Karpas-422 (cell line): ENCODE data around the gene DAB1. TPM values are rescaled to one million over a fixed set of nuclear protein-coding genes. Genes with fewer than 3 reads are reported as not detected.

ENCODE experiments used
- DNase-seq: peaks from one replicate; pipeline ENCODE4 v3.0.0-alpha.2; 2015
- H2AFZ ChIP-seq: fragments of 200-600 bp; sonication (generic); 2 replicates; pipeline ENCODE4 v1.6.1; 2014; ENCODE audit warnings: antibody characterized with exemption, low read length, mixed read lengths
- H3K27ac ChIP-seq: fragments of 200-600 bp; sonication (generic); 2 replicates; pipeline ENCODE4 v1.5.1; 2014; ENCODE audit warnings: mild to moderate bottlenecking, low read length, moderate library complexity
- H3K27me3 ChIP-seq: fragments of 200-600 bp; sonication (generic); 2 replicates; pipeline ENCODE4 v1.6.1; 2014; ENCODE audit warnings: low read length, mixed read lengths
- H3K36me3 ChIP-seq: fragments of 200-600 bp; sonication (generic); 2 replicates; pipeline ENCODE4 v1.6.1; 2014; ENCODE audit warnings: low read length, mixed read lengths; ENCODE audit not compliant: insufficient read depth
- H3K4me1 ChIP-seq: fragments of 200-600 bp; sonication (generic); 2 replicates; pipeline ENCODE4 v1.6.1; 2014; ENCODE audit warnings: mild to moderate bottlenecking, low read length, mixed read lengths
- H3K4me2 ChIP-seq: fragments of 200-600 bp; sonication (generic); 2 replicates; pipeline ENCODE4 v1.6.1; 2014; ENCODE audit warnings: low read length, low read depth, mild to moderate bottlenecking; ENCODE audit not compliant: poor library complexity, severe bottlenecking
- H3K4me3 ChIP-seq: fragments of 200-600 bp; sonication (generic); 2 replicates; pipeline ENCODE4 v1.5.1; 2014; ENCODE audit warnings: mild to moderate bottlenecking, antibody characterized with exemption, low read length, mixed read lengths
- H3K79me2 ChIP-seq: fragments of 200-600 bp; sonication (generic); 2 replicates; pipeline ENCODE4 v1.6.1; 2014; ENCODE audit warnings: mild to moderate bottlenecking, low read length, mixed read lengths
- H3K9ac ChIP-seq: fragments of 200-600 bp; sonication (generic); 2 replicates; pipeline ENCODE4 v1.6.0; 2014; ENCODE audit warnings: low read length
- H3K9me2 ChIP-seq: fragments of 200-600 bp; sonication (generic), shearing (Covaris generic); replicated peaks from 2 replicates; pipeline ENCODE4 v1.6.0; 2014; ENCODE audit warnings: mild to moderate bottlenecking, low read length, moderate library complexity; ENCODE audit not compliant: insufficient read depth
- H3K9me3 ChIP-seq: fragments of 300-700, 200-600 bp; sonication (generic); 2 replicates; pipeline ENCODE4 v1.6.1; 2014; ENCODE audit warnings: low read length, mixed read lengths
- H4K20me1 ChIP-seq: fragments of 200-600 bp; sonication (generic); 2 replicates; pipeline ENCODE4 v1.6.1; 2014; ENCODE audit warnings: mild to moderate bottlenecking, antibody characterized with exemption, low read length, low read depth; ENCODE audit not compliant: insufficient read depth
- total RNA-seq: library from RNA; depleted of rRNA; stranded (reverse); fragments of >200 nt; shearing (Covaris generic); gene quantifications from 2 replicates; pipeline ENCODE4 v1.2.3, GENCODE V29; 2014; ENCODE audit warnings: low replicate concordance

DAB1 gene
- total RNA-seq, 1 experiment from 2014 or later, result 0.78 TPM

- Histone ChIP-seq H3K9me2 (no peaks in the 10 kb centered on the region), H3K4me2 (no peak overlapping the region), H3K27me3 (no peaks in the 10 kb centered on the region), H3K4me1 (no peaks in the 10 kb centered on the region), H4K20me1 (no peaks in the 10 kb centered on the region), H3K9ac (no peak overlapping the region), H3K36me3 (no peaks in the 10 kb centered on the region), H3K27ac (no peak overlapping the region), H2AFZ (no peak overlapping the region), H3K9me3 (no peaks in the 10 kb centered on the region), H3K79me2 (no peaks in the 10 kb centered on the region), H3K4me3 (no peak overlapping the region)
- no peak for DNase-seq
Measured at GRCh38 chr1:57167997-57168396, 255.9 kb downstream of the DAB1 start.

GRCh38 chr1:57165546-57165945, 258.3 kb downstream of the DAB1 start:
- Histone ChIP-seq H3K9me3 (no peaks in the 10 kb centered on the region), H2AFZ (no peak overlapping the region), H4K20me1 (no peaks in the 10 kb centered on the region), H3K9me2 (no peaks in the 10 kb centered on the region), H3K4me2 (no peak overlapping the region), H3K79me2 (no peaks in the 10 kb centered on the region), H3K36me3 (no peaks in the 10 kb centered on the region), H3K4me3 (no peak overlapping the region), H3K4me1 (no peaks in the 10 kb centered on the region), H3K9ac (no peak overlapping the region), H3K27me3 (no peaks in the 10 kb centered on the region), H3K27ac (no peak overlapping the region)
- no peak for DNase-seq

DNA sequence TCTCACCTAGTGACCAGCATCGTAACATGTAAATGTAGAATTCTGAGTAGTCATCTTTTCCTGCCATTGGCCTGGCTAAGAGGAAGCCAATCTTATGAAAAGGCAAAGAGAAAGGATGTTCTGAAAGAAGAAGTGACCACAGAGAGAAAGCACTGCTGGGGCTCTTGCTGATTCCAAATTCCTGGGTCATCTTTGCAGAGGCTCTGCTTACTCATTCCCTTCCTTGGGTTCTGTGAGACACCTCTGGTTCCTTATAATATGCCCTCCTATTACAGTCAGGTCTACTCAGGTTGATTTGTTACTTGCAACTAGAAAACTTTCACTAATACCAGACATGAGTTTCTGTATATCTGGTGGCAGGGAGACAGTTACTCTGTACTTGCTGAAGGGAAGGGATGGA, 259.3 kb downstream of the DAB1 start:
- no peaks in the 10 kb centered on the region for H3K9me2 ChIP-seq
- H3K4me3 ChIP-seq, result no peak overlapping the region
- no peaks in the 10 kb centered on the region for H4K20me1 ChIP-seq
- H3K36me3 ChIP-seq, result no peaks in the 10 kb centered on the region
- no peak overlapping the region for H2AFZ ChIP-seq
- no peak overlapping the region for H3K4me2 ChIP-seq
- H3K4me1 ChIP-seq, result no peaks in the 10 kb centered on the region
- DNase-seq, result no peak
- no peaks in the 10 kb centered on the region for H3K79me2 ChIP-seq
- H3K9me3 ChIP-seq, result no peaks in the 10 kb centered on the region
- H3K9ac ChIP-seq, result no peak overlapping the region
- no peak overlapping the region for H3K27ac ChIP-seq
- no peaks in the 10 kb centered on the region for H3K27me3 ChIP-seq

GRCh38 chr1:57163789-57164188, 260.1 kb downstream of the DAB1 start:
- Histone ChIP-seq H3K36me3 (no peaks in the 10 kb centered on the region), H2AFZ (no peak overlapping the region), H3K9ac (no peak overlapping the region), H3K9me3 (no peaks in the 10 kb centered on the region), H3K27ac (no peak overlapping the region), H4K20me1 (no peaks in the 10 kb centered on the region), H3K79me2 (no peaks in the 10 kb centered on the region), H3K4me1 (no peaks in the 10 kb centered on the region), H3K9me2 (no peaks in the 10 kb centered on the region), H3K4me2 (no peak overlapping the region), H3K27me3 (no peaks in the 10 kb centered on the region), H3K4me3 (no peak overlapping the region)
- no peak for DNase-seq

DNA sequence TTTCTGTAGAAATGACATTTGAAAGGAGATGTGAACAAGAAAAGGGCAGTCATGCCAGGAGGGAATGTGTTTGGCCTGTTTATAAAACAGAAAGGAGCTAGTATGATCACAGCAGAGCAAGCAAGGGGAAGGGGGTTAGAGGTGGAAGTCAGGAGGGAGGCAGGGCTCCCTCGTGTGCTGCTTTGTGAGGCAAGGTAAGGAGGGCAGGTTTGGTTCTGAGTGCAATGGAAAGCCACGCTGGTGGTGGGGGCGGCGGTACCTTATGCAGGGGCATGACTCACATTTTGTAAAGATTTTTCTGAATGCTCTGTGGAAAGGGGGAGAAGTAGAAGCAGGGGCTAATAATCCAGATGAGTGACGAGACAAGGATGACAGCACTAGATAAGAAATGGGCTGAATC, 260.5 kb downstream of the DAB1 start:
- Histone ChIP-seq H3K9me3 (no peaks in the 10 kb centered on the region), H4K20me1 (no peaks in the 10 kb centered on the region), H3K9me2 (no peaks in the 10 kb centered on the region), H3K4me1 (no peaks in the 10 kb centered on the region), H3K27ac (no peak overlapping the region), H3K27me3 (no peaks in the 10 kb centered on the region), H3K9ac (no peak overlapping the region), H3K36me3 (no peaks in the 10 kb centered on the region), H3K4me3 (no peak overlapping the region), H2AFZ (no peak overlapping the region), H3K79me2 (no peaks in the 10 kb centered on the region), H3K4me2 (no peak overlapping the region)
- DNase-seq, result no peak

GRCh38 chr1:57162607-57163261, 261.1 kb downstream of the DAB1 start:
- Histone ChIP-seq H3K9ac (no peak overlapping the region), H2AFZ (no peak overlapping the region), H3K4me1 (no peaks in the 10 kb centered on the region), H3K9me2 (no peaks in the 10 kb centered on the region), H3K36me3 (no peaks in the 10 kb centered on the region), H3K27ac (no peak overlapping the region), H3K9me3 (no peaks in the 10 kb centered on the region), H4K20me1 (no peaks in the 10 kb centered on the region), H3K4me2 (no peak overlapping the region), H3K27me3 (no peaks in the 10 kb centered on the region), H3K79me2 (no peaks in the 10 kb centered on the region), H3K4me3 (no peak overlapping the region)
- DNase-seq, result no peak

DNA sequence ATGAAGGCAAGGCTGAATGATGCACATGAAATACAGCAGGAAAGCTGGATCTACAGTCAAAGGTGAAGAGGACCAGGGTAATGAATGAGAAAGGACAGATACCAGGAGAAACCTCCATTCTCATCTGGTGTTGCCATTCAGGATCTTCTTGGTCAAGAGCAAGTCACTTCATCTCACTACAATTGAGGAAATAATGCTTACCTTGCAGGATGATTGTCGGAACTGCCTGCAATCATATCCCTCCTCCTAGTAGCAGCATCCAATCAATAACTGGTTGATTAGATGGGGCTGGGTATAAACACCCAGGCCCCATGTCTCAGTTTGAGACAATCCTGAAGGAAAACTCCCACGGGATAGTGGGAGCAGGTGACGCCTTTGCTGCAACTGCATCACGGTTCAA, 263.3 kb downstream of the DAB1 start:
- no peak overlapping the region for H3K9ac ChIP-seq
- H3K4me1 ChIP-seq, result peaks cover 3% of the 10 kb centered on the region
- H3K4me2 ChIP-seq, result no peak overlapping the region
- H3K36me3 ChIP-seq, result no peaks in the 10 kb centered on the region
- H4K20me1 ChIP-seq, result no peaks in the 10 kb centered on the region
- no peaks in the 10 kb centered on the region for H3K79me2 ChIP-seq
- H3K27me3 ChIP-seq, result no peaks in the 10 kb centered on the region
- no peaks in the 10 kb centered on the region for H3K9me2 ChIP-seq
- H3K27ac ChIP-seq, result no peak overlapping the region
- DNase-seq, result no peak
- H3K9me3 ChIP-seq, result no peaks in the 10 kb centered on the region
- no peak overlapping the region for H2AFZ ChIP-seq
- no peak overlapping the region for H3K4me3 ChIP-seq

GRCh38 chr1:57158604-57158998, 265.3 kb downstream of the DAB1 start:
- no peak overlapping the region for H3K4me2 ChIP-seq
- DNase-seq, result no peak
- H3K9me3 ChIP-seq, result no peaks in the 10 kb centered on the region
- H3K4me1 ChIP-seq, result peaks cover 3% of the 10 kb centered on the region
- no peak overlapping the region for H2AFZ ChIP-seq
- H3K4me3 ChIP-seq, result no peak overlapping the region
- no peaks in the 10 kb centered on the region for H3K79me2 ChIP-seq
- H3K9ac ChIP-seq, result no peak overlapping the region
- H3K27me3 ChIP-seq, result no peaks in the 10 kb centered on the region
- no peak overlapping the region for H3K27ac ChIP-seq
- no peaks in the 10 kb centered on the region for H3K9me2 ChIP-seq
- no peaks in the 10 kb centered on the region for H3K36me3 ChIP-seq
- no peaks in the 10 kb centered on the region for H4K20me1 ChIP-seq
